K562 (cell line): ENCODE measurements around the gene PLAAT5.
A peak's percentile ranks its signal among the peaks of the same experiment; 100 is the strongest.
"Not testable (repeated sequence)": the region's sequence is repeated elsewhere in the genome, so short reads cannot be mapped to it uniquely, and the experiment has no call there.

Source experiments
- ARID3A ChIP-seq: IDR thresholded peaks from 2 replicates; pipeline ENCODE4 v1.6.1; 2012; ENCODE audit warnings: low read depth, low read length, improper control_type of control experiment, borderline replicate concordance
- CREM ChIP-seq: IDR thresholded peaks from 2 replicates; pipeline ENCODE4 v1.6.1; 2014; ENCODE audit warnings: antibody characterized with exemption, low read depth
- JUNB ChIP-seq: fragments of 450-650 bp; formaldehyde crosslinking; conservative IDR thresholded peaks from 2 replicates; pipeline ENCODE4 v1.4.0; 2020; ENCODE audit warnings: mild to moderate bottlenecking
- TF ChIP-seq, protein P1 (sequence below): fragments of 450-650 bp; formaldehyde crosslinking; IDR thresholded peaks from 2 replicates; pipeline ENCODE4 v1.4.0; 2020; ENCODE audit warnings: mild to moderate bottlenecking
- TF ChIP-seq, protein P2 (sequence below): sonication (generic); formaldehyde crosslinking; IDR thresholded peaks from 2 replicates; pipeline ENCODE4 v1.8.0; 2022; ENCODE audit warnings: mild to moderate bottlenecking, missing genetic modification reagents, borderline replicate concordance

DNA sequence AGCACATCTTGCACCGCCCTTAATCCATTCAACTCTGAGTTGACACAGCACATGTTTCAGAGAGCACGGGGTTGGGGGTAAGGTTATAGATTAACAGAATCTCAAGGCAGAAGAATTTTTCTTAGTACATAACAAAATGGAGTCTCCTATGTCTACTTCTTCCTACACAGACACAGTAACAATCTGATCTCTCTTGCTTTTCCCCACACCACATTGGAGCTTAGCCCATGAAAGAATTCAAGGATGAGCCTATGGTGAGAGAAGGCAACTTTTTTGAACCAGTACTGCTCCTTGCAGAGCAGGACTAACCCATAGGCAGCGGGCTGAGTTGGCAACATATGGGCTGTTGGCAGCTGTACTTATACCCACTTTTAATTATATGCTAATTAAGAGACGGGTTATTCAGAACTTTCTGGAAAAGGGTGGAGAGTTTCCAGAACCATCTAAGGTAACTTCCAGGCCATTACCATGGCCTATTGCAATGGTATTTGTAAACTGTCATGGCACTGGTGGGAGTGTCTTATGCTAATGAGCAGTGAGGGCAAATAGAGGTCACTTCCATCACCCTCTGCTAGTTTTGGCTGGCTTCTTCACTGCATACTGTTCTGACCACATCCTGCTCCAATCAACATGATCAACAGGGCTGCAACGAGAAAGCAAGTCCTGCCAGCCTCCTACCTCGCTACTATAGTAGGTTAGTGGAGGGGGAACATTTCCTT is 40.3 kb upstream of the PLAAT5 start:
- TF ChIP-seq CREM: peak; percentile 69; the same call in 1 of the 2 replicates
- TF ChIP-seq, protein P1, sequence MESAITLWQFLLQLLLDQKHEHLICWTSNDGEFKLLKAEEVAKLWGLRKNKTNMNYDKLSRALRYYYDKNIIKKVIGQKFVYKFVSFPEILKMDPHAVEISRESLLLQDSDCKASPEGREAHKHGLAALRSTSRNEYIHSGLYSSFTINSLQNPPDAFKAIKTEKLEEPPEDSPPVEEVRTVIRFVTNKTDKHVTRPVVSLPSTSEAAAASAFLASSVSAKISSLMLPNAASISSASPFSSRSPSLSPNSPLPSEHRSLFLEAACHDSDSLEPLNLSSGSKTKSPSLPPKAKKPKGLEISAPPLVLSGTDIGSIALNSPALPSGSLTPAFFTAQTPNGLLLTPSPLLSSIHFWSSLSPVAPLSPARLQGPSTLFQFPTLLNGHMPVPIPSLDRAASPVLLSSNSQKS: peak; percentile 92
- TF ChIP-seq, protein P2, sequence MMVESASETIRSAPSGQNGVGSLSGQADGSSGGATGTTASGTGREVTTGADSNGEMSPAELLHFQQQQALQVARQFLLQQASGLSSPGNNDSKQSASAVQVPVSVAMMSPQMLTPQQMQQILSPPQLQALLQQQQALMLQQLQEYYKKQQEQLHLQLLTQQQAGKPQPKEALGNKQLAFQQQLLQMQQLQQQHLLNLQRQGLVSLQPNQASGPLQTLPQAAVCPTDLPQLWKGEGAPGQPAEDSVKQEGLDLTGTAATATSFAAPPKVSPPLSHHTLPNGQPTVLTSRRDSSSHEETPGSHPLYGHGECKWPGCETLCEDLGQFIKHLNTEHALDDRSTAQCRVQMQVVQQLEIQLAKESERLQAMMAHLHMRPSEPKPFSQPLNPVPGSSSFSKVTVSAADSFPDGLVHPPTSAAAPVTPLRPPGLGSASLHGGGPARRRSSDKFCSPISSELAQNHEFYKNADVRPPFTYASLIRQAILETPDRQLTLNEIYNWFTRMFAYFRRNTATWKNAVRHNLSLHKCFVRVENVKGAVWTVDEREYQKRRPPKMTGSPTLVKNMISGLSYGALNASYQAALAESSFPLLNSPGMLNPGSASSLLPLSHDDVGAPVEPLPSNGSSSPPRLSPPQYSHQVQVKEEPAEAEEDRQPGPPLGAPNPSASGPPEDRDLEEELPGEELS (CRISPR knock-in tag): not testable (repeated sequence)
- not testable (repeated sequence) for TF ChIP-seq JUNB (CRISPR knock-in tag)
- 0 out of 2 replicates have a peak, but pooled peaks have one; percentile 22 for TF ChIP-seq ARID3A
